22Rv1 (cell line): ENCODE measurements around the gene PIGB.
"Not testable (repeated sequence)": the region's sequence is repeated elsewhere in the genome, so short reads cannot be mapped to it uniquely, and the experiment has no call there.

Source experiments
- ZFX ChIP-seq: fragments of 450-650 bp; IDR thresholded peaks from 2 replicates; pipeline ENCODE4 v1.6.1; 2017; ENCODE audit warnings: antibody characterized with exemption, borderline replicate concordance
- TF ChIP-seq, protein P1 (sequence below): fragments of 450-650 bp; IDR thresholded peaks from 2 replicates; pipeline ENCODE4 v1.5.1; 2017; ENCODE audit warnings: mild to moderate bottlenecking

DNA sequence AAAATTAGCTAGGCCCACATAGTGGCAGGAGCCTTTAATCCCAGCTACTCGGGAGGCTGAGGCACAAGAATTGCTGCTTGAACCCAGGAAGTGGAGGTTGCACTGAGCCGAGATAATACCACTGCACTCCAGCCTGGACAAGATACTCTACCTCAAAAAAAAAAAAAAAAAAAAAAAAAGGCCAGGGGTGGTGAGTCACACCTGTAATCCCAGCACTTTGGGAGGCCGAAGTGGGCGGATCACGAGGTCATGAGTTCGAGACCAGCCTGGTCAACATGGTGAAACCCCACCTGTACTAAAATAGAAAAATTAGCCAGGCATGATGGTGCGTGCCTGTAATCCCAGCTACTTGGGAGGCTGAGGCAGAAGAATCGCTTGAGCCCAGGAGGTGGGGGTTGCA, 81.0 kb downstream of the PIGB start:
- TF ChIP-seq ZFX: not testable (repeated sequence)
- TF ChIP-seq, protein P1, sequence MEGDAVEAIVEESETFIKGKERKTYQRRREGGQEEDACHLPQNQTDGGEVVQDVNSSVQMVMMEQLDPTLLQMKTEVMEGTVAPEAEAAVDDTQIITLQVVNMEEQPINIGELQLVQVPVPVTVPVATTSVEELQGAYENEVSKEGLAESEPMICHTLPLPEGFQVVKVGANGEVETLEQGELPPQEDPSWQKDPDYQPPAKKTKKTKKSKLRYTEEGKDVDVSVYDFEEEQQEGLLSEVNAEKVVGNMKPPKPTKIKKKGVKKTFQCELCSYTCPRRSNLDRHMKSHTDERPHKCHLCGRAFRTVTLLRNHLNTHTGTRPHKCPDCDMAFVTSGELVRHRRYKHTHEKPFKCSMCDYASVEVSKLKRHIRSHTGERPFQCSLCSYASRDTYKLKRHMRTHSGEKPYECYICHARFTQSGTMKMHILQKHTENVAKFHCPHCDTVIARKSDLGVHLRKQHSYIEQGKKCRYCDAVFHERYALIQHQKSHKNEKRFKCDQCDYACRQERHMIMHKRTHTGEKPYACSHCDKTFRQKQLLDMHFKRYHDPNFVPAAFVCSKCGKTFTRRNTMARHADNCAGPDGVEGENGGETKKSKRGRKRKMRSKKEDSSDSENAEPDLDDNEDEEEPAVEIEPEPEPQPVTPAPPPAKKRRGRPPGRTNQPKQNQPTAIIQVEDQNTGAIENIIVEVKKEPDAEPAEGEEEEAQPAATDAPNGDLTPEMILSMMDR: not testable (repeated sequence)
